CD1c-positive myeloid dendritic cell (primary cell): ENCODE measurements around the gene RANBP10.

Experiments
- DNase-seq: peaks from one replicate; pipeline ENCODE4 v3.0.0-alpha.2; 2016; ENCODE audit errors: extremely low spot score

RANBP10 gene

GRCh38 chr16:67825906-67826305, 19.5 kb upstream of the RANBP10 start:
- no peak for DNase-seq

- DNase-seq = no peak
These were observed 18.8 kb upstream of the RANBP10 start for GRCh38 chr16:67825119-67825518.

GRCh38 chr16:67822511-67822910, 16.2 kb upstream of the RANBP10 start:
- no peak for DNase-seq

GRCh38 chr16:67820608-67821259, 14.4 kb upstream of the RANBP10 start:
- DNase-seq = no peak

- no peak for DNase-seq
These were observed 8.2 kb upstream of the RANBP10 start for GRCh38 chr16:67814567-67814966.

- no peak for DNase-seq
These were observed 5.5 kb upstream of the RANBP10 start for GRCh38 chr16:67811899-67812298.

- no peak for DNase-seq
These were observed 855 bp upstream of the RANBP10 start for GRCh38 chr16:67807148-67807682.

- DNase-seq = no peak
These were observed 487 bp downstream of the RANBP10 start for GRCh38 chr16:67805718-67806427.

- no peak for DNase-seq
These were observed 1.4 kb downstream of the RANBP10 start for GRCh38 chr16:67804853-67805542.

GRCh38 chr16:67803894-67804293, 2.5 kb downstream of the RANBP10 start:
- peak; percentile 29 for DNase-seq

GRCh38 chr16:67801883-67802282, 4.5 kb downstream of the RANBP10 start:
- DNase-seq = no peak

GRCh38 chr16:67801241-67801640, 5.1 kb downstream of the RANBP10 start:
- no peak for DNase-seq

- DNase-seq = peak; percentile 30
These were observed 5.9 kb downstream of the RANBP10 start for GRCh38 chr16:67800338-67800926.

GRCh38 chr16:67796099-67796718, 10.2 kb downstream of the RANBP10 start:
- DNase-seq = no peak

- no peak for DNase-seq
These were observed 16.3 kb downstream of the RANBP10 start for GRCh38 chr16:67790071-67790470.

GRCh38 chr16:67786491-67786890, 19.9 kb downstream of the RANBP10 start:
- DNase-seq = no peak

- no peak for DNase-seq
These were observed 23.0 kb downstream of the RANBP10 start for GRCh38 chr16:67783353-67783725.

GRCh38 chr16:67782567-67783352, 23.6 kb downstream of the RANBP10 start:
- no peak for DNase-seq

GRCh38 chr16:67781565-67781921, 24.8 kb downstream of the RANBP10 start:
- DNase-seq = no peak

- DNase-seq = no peak
These were observed 25.4 kb downstream of the RANBP10 start for GRCh38 chr16:67780847-67781564.
